Measurements from ENCODE around the gene KAZN.

The KAZN gene

GRCh38 chr1:14648896-14649855 lies 50.7 kb downstream of the KAZN start:
- DNase-seq, result no peak

DNA sequence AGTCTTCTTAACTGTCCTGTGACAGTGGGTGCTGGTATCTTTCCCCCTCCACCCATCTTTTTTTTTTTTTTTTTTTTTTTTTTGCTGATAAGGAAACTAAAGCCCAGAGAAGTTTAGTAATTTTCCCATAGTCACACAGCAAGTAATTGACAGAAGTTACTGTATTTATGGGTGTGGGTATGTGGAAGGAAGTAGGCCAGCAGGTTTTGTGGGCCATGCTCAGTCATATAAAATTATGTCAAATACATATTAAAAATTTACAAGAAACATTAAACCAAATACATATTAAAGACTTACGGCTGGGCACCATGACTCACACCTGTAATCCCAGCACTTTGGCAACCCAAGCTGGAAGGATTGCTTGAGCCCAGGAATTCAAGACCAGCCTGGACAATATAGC lies 51.5 kb downstream of the KAZN start:
- DNase-seq, result no peak

DNA sequence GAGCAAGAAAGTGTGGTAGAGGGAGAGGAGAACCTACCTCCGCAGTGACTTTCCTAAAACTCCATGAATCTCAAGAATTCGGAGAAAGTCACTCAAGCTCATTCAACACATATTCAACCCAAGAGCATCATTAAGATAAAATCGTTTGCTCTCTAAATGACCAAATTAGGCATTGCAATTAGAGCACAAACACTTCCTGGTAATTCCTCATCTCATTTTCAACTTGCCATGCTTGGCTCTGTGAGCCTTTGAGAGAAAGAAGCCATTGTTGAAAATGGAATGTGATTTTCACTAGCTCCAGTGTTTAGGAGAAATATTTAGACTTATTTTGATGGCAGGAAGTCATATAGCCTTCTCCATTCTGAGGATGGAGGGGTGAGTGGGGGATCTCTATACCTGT lies 52.5 kb downstream of the KAZN start:
- DNase-seq, result no peak

DNA sequence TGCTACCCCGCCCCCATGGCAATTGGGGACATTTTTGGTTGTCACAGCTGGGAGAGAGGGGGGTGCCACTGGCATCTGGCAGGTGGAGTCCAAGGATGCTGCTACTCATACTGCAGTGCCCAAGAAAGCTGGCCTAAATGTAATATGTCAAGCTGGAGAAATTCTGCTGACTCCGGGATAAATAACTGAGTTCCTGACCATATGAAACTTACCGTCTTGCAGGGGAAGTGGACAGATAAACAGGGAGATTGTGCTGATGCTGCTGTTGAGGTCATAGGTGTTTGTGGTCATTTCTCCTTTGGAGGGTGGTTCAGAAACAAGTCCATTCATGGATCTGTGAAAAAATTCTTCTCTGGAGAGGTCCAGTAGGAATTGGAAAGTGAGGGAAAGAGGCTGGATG lies 54.4 kb downstream of the KAZN start:
- no peak for DNase-seq

- DNase-seq, result no peak
Measured at GRCh38 chr1:14653461-14653960, 55.0 kb downstream of the KAZN start.

GRCh38 chr1:14654554-14654953 lies 56.1 kb downstream of the KAZN start:
- DNase-seq, result no peak

DNA sequence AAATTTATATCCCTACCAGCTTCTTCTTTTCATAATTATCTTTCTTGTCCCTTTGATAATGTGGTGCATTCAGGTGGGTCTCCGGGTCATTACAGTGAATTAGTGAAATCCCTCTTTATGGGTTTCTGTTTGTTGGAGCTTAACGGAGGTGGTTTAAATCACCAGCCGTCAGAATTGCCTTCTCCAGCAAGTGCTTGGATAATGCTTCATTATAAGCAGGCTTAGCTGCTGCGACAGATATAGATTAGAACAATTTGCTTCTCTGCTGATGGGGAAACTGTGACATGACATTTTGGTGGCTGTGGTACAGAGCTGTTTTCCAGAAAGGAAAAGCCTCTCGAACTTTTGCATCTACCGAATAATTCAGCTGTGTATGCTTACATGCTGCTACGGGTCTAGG lies 56.9 kb downstream of the KAZN start:
- no peak for DNase-seq

GRCh38 chr1:14656384-14656937 lies 58.0 kb downstream of the KAZN start:
- DNase-seq, result no peak

- DNase-seq, result no peak
Measured at GRCh38 chr1:14658642-14659041, 60.2 kb downstream of the KAZN start.

DNA sequence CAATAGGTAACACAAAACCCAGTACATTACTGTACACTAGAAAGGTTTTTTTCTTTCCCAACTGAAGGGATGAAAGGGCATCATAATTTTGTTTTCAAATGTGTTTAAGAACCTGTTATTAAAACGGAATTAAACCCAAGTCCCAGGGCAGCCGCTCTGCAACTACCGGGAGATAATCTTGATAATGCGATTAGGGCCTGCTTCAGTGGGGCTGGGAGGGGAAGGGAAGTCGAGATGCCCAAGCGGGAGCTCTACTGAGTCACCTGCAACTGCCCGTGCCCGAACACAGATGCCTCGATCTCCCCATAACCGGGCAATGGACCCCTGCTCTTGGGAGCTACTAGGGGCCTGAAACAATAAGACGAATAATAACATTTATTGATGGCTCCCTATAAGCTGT lies 61.4 kb downstream of the KAZN start:
- no peak for DNase-seq

DNA sequence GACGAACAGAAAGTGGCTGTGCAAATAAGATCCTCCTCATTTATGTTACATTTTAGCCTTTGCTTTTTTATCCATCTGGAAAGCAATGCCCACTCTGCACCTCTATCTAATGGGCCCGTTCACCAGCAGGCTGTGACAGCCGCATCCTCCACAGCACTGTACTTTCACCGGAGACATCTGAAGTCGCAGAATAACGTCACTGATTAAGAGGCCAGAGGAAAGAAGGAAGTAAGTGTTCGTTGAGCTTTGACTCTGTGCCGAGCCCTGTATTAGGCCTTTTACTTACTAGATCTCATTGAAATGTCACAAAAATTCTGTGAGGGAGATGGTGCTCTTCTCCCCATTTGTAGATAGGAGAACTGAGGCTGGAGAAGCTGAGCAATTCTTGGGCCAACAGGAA lies 62.3 kb downstream of the KAZN start:
- DNase-seq, result no peak

- no peak for DNase-seq
Measured at GRCh38 chr1:14661222-14661621, 62.7 kb downstream of the KAZN start.

DNA sequence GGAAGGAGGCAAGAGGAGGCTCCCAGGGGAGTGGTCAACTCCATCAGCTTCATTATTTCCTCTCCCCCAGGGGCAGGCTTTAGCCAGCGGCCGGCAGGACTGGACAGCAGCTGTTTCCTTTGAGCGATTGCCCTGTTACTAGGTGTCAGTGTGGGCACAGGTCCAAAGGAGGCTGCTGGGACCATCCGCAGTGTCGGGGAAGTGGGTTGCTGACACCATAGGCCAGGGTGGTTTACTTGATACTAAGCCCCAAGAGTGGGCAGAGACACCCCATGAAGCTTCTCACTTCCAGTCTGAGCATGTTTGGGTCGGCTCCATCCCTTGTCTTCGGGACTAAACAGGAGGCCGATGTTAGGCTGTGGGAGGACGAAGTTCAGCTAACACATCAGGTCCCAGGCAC lies 63.6 kb downstream of the KAZN start:
- no peak for DNase-seq

GRCh38 chr1:14663773-14664172 lies 65.3 kb downstream of the KAZN start:
- DNase-seq, result no peak

- DNase-seq, result no peak
Measured at GRCh38 chr1:14666373-14666772, 67.9 kb downstream of the KAZN start.

DNA sequence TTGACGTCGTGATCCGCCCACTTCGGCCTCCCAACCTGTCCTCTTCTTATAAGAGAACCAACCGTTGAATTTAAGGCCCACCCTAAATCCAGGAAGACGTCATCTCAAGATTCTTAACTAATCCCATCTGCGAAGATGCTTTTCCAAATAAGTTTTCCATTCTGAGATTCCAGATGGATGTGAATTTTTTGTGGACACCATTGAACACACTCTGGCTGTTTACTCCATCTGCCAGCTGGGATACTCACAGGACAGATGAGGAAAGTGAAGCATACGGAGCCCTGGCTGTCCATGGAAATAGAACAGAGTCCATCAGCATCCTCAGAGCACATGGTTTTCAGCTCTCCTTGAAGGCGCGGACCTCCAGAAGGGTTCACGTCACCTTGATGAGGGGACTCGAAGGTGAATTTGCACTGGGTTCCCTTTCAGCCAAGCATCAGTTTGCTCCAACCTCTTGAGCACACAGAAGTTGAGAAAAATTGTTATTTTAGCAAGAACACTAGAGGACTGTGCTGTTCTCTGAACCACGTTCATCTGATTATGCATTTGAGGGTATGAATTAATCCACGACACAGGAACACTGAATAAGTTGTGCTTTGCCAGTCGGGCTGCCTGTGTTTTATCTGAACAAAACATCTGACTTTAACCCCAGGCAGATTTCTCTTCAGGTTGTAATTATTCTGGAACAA lies 68.6 kb downstream of the KAZN start:
- no peak for DNase-seq

DNA sequence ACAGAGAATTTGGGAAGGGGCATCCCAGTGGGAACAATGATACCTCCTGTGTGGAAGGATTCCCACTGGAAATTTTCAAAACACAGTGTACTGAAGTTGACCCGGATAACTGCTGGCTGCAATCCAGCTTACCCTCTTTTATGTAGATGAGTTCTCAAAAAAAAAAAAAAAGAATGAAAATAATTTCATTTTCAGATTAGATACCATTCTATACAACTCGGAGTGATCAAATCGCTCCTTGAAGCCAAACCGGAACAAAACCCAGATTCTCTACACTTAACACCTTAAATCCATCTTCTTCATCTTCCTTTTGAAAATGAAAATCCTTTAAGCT lies 69.1 kb downstream of the KAZN start:
- no peak for DNase-seq

DNA sequence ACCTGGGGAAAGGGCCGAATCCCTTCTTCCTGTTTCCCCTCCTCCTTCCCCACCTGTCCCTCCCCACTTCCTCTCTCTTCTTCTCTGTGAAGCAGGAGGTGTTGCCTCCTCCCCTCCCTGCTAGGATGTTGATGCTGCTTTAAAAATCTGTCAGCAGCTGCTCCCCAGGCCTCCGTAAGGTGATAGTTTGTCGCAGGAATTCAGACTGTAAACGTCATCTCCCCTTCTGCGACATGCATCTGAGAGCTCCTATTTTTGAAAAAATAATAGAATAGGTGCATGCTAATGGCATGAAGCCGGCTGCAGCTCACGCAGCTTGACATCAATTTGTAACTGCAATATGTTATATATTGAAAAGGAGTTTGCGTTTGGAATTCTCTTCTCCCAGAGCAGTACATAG lies 70.1 kb downstream of the KAZN start:
- DNase-seq, result no peak

DNA sequence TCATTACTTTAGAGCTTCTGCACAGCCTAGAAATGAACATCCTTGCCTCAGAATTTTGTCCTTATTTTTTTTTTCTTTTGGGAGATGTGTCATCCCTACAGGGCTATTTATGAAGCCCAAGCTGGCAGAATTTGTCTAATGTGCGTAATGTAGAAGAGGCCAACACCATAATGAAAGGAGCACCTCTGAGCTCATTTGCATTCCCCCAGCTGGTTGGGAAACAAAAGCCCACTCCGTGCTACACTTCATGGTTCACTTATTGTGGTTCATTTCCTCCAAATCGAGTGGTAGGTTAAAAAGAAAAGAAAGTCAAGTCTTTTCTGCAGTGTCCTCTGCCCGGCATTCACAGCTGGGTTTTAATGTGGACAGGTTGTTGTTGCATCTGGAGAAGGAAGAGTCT lies 73.5 kb downstream of the KAZN start:
- DNase-seq, result no peak

- DNase-seq, result no peak
Measured at GRCh38 chr1:14674030-14674429, 75.5 kb downstream of the KAZN start.

GRCh38 chr1:14676400-14676799 lies 77.9 kb downstream of the KAZN start:
- DNase-seq, result no peak

GRCh38 chr1:14677292-14677971 lies 78.9 kb downstream of the KAZN start:
- DNase-seq, result no peak

DNA sequence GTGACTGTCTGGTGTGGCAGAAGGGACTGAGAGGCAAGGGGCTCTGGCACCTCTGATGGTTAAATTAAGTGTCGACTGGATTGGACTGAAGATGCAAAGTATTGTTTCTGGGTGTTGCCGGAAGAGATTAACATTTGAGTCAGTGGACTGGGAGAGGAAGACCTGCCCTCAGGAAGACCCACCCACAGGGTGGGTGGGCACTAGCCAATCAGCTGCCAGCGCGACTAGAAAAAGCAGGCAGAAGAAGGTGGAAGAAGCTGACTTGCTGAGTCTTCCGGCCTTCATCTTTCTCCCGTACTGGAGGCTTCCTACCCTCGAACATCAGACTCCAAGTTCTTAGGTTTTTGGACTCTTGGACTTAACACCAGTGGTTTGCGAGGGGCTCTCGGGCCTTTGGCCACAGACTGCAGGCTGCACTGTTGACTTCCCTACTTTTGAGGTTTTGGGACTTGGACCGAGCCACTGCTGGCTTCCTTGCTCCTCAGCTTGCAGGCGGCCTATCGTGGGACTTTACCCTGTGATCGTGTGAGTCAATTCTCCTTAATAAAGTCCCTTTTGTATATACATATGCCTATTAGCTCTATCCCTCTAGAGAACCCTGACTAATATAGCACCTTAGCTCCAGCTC lies 79.6 kb downstream of the KAZN start:
- DNase-seq, result no peak

Measured in activated CD8-positive, alpha-beta memory T cell treated with anti-CD3 and anti-CD28 coated beads for 24 hours (primary cell).